GOT3 (cell line): ENCODE measurements around the gene CCN2.
A peak's percentile ranks its signal among the peaks of the same experiment; 100 is the strongest.

Source experiments
- DNase-seq: peaks from one replicate; lab custom pipeline; 2025; ENCODE audit warnings: mixed read lengths; lab: John Stamatoyannopoulos, UW

CCN2 gene

DNA sequence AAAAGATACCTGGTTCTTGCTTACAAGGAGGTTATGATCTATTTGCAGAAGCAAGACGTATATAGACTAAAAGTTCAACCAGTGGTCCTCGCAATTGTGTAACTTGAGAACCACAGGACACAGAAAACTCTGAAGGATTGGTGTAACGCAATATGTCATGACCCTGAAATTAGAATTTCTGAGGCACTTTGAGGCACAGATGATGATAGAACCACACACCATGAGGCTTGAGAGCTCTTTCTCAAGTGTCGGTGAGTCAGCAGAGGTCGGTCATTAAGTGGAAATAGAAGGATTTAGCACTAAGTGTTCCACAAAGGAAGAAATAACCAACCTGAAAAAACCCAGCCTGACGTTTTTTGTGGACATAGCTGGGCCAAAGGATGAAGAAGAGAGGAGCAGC, 15.3 kb upstream of the CCN2 start:
- no peak for DNase-seq

- no peak for DNase-seq
Observed at GRCh38 chr6:131963063-131963462, 11.9 kb upstream of the CCN2 start.

DNA sequence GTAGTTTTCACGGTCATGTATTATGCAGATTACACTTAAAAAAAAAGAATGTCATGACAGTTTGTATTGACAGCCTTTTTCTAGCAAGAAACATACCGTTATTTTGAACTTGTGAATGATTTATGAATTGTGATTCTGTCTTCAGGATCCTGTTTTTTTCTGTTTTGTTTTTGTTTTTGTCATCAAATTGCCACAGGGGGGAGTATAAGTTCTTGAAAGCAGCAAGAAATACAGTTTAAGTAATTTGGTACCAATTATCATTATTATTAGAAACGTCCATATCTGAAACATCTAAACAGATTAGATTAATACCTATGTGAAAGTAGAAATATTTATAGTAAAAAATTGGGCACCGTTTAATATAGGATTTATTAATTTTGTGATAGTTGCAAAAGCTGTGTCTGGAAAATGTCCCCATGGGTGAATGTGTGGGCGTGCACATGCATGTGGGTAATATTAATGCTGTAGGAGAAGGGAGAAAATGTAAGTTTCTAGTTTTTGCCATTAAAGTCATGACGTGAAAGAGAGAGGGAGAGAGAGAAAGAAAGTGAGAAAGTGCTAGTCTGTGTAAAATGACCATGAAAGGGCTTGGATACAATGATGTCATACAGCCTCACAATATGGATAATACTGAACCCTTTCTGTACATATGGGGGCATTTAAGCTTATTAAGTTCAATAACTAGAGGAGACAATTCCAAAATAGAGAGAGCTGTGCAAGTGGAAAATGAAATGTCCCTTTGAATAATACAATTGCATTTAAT, 9.4 kb upstream of the CCN2 start:
- DNase-seq, result no peak

- DNase-seq, result no peak
Observed at GRCh38 chr6:131958542-131959470, 7.6 kb upstream of the CCN2 start.

DNA sequence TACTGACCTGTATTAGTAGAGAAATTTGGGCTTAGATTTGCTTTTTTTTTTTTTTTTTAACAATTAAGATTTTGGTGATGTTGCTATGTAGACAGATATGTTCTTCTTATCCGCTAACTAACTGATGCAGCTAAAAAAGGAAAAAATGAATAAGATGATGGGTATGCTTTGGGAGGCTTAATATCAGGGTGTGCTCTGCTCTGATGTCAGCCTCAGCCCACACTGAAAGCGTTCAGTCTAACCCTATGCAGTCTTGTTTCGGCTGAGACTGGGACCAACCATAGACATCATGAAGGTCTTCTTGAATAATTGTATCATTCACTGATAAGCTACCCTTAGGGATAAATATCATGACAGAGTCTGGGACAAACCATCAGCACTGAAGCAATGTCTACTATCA, 6.9 kb upstream of the CCN2 start:
- DNase-seq, result no peak

GRCh38 chr6:131955876-131956275, 4.7 kb upstream of the CCN2 start:
- no peak for DNase-seq

- DNase-seq, result no peak
Observed at GRCh38 chr6:131955192-131955591, 4.0 kb upstream of the CCN2 start.

- DNase-seq, result no peak
Observed at GRCh38 chr6:131954775-131955107, 3.6 kb upstream of the CCN2 start.

- DNase-seq, result no peak
Observed at GRCh38 chr6:131954059-131954774, 3.0 kb upstream of the CCN2 start.

- no peak for DNase-seq
Observed at GRCh38 chr6:131952886-131953509, 1.8 kb upstream of the CCN2 start.

- DNase-seq, result no peak
Observed at GRCh38 chr6:131951576-131952230, 531 bp upstream of the CCN2 start.

- DNase-seq, result peak; percentile 42
Observed at GRCh38 chr6:131949909-131950766, 1.0 kb downstream of the CCN2 start.

DNA sequence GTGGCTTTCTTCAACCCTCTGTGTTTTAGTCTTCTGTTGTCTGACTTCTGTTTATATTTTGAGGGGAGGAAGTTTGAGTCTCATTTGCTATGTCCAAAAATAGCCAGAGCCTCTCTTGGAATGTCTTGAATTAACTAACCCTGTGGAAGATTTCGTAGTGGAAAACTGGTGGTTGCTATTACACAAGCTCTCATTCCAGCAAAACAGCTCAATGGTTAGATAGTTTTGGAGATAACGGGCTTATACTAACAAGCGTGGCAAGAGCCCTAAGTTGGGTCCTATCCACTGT, 1.6 kb downstream of the CCN2 start:
- DNase-seq, result no peak

- DNase-seq, result no peak
Observed at GRCh38 chr6:131948692-131949619, 2.2 kb downstream of the CCN2 start.

DNA sequence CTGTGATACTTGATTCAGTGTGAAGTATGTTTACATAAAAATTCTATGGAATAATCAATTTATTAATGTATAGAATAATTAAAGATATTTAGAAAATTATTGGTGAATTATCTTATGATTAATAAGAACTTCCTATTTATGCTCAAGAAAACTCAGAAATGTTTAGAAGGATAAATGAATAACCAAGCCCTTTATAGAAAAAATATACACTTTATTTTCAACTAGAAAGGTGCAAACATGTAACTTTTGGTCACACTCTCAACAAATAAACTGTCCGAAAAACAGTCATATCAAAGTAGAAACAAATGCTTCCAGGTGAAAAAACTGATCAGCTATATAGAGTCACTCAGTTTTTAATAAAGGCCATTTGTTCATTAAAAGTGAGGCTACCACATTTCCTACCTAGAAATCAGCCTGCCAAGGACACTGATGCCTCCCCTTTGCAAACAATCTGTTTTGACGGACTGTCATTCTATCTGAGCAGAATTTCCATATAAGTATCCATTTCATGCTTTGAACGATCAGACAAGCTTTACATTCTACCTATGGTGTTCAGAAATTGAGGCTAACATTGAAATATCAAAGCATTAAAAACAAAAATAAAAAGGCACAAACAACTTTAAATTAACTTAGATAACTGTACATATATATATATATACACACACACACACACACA, 3.0 kb downstream of the CCN2 start:
- DNase-seq, result no peak

- no peak for DNase-seq
Observed at GRCh38 chr6:131946992-131947955, 3.9 kb downstream of the CCN2 start.

- no peak for DNase-seq
Observed at GRCh38 chr6:131946404-131946991, 4.7 kb downstream of the CCN2 start.

DNA sequence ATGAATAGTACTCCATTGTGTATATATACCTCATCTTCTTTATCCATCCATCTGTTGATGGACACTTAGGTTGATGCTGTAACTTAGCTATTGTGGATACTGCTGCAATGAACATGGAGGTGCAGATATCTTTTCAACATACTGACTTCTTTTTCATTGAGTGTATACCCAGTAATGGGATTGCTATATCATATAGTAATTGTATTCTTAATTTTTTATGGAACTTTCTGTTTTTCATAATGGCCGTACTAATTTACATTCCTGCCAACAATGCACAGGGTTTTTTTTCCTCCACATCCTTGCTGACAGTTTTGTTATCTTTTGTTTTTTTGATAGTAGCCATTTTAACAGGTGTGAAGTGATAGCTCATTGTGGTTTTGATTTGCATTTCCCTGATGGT, 5.2 kb downstream of the CCN2 start:
- DNase-seq, result no peak
